ENCODE results near the gene PUSL1.

Gene PUSL1

DNA sequence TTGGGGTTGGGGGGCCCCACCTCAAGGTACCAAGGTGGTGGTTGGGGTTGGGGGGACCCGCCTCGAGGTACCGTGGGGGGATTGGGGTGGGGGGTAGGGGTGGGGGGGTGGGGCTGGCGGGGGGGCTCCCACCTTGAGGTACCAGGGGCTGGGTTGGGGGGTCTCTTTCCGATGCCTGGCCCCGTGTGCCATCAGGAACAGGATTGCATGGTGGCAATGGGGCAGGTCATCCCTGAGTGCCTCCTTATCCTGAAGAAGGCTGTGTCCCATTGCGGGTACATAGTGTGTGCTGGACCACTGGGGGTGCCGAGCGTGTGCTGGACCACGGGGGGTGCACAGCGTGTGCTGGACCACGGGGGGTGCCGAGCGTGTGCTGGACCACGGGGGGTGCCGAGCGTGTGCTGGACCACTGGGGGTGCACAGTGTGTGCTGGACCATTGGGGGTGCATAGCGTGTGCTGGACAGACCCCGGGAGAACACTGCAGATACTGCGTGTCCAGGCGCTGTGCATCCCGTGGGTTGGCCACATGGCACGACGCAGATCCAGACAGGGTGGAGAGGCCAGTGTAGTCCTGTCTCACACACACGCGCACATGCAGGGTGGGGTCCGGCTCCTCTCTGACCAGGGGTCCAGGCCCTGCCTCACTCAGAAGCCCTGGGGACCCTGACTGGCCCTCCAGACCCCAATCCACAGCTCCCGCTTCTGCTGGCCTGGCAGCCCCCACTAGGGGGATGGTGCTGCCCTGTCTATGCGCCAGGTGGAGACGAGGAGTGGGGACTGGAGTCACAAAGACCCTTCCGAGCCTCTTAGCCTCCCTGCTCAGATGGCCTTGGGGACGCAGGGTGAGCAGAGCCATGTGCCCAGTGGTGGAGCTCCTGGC, 23.9 kb upstream of the PUSL1 start:
- CTCF ChIA-PET: interaction anchor here (1.4 to 1.7 kb wide), 2 partner anchors 7 to 21 kb away, joined by 3 to 4 read pairs; no protein-coding TSS in a partner anchor
- WGBS (ENCODE audit: insufficient coverage): 96% methylated on average over 25 of the region's 32 CpGs

DNA sequence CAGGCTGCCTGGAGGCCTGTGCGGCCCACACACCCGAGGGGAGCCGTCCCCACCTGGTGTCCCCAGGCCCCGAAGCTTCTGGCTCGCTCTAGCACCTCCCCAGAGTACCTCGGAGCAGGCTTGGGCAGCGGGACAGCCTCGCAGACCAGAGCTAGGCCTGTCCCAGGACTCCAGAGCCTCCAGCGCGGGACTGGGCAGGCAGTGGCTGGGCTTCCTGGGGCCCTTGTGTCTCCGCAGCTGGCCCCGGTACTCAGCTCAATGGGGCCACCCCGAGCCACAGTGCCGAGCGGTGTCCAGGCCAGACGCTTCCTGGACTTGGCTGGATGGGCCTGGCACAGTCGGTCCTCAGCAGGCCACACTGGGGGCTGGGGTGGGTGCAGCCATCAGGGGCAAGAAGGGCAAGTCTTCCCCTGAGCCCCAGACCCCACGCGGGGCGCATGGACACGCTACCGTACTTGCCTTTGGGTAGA, 23.3 kb upstream of the PUSL1 start:
- no peak for DNase-seq
- ChIA-PET POLR2A (no interaction called here), CTCF (interaction anchor here (1.7 kb wide), 1 partner anchor 20 kb away, joined by 4 read pairs; no protein-coding TSS in a partner anchor)
- Histone ChIP-seq H3K27ac (ENCODE audit: insufficient read depth in 1 of 2, low read depth in 1 of 2, low read length in 2 of 2, poor library complexity in 1 of 2, severe bottlenecking in 2 of 2) (no peak overlapping the region), H3K9me3 (ENCODE audit: control extremely low read depth in 1 of 5, control insufficient read depth in 4 of 5, insufficient read depth in 2 of 5, low read depth in 1 of 5, low read length in 4 of 5) (no peaks in the 10 kb centered on the region), H3K36me3 (ENCODE audit: control insufficient read depth in 4 of 4, insufficient read depth in 4 of 4, low read length in 3 of 4) (no peaks in the 10 kb centered on the region), H3K4me1 (ENCODE audit: control extremely low read depth in 1 of 4, control insufficient read depth in 4 of 4, insufficient read depth in 4 of 4, low read length in 3 of 4) (no peaks in the 10 kb centered on the region), H3K27me3 (replicated peaks in 2 of 5; ENCODE audit: control insufficient read depth in 4 of 5, insufficient read depth in 5 of 5, low read length in 4 of 5) (no peaks in the 10 kb centered on the region), H3K4me3 (ENCODE audit: control insufficient read depth in 1 of 7, extremely low read depth in 1 of 7, insufficient read depth in 4 of 7, low read depth in 2 of 7, low read length in 6 of 7) (no peak overlapping the region)
- WGBS (ENCODE audit: insufficient coverage): 98% methylated on average over 17 of the region's 22 CpGs

More for the DNA sequence above, 23.9 kb upstream of the PUSL1 start:
- Histone ChIP-seq H3K4me3 (ENCODE audit: control insufficient read depth in 1 of 7, extremely low read depth in 1 of 7, insufficient read depth in 4 of 7, low read depth in 2 of 7, low read length in 6 of 7) (no peak overlapping the region), H3K9me3 (ENCODE audit: control extremely low read depth in 1 of 5, control insufficient read depth in 4 of 5, insufficient read depth in 2 of 5, low read depth in 1 of 5, low read length in 4 of 5) (no peaks in the 10 kb centered on the region), H3K36me3 (ENCODE audit: control insufficient read depth in 4 of 4, insufficient read depth in 4 of 4, low read length in 3 of 4) (no peaks in the 10 kb centered on the region), H3K27me3 (replicated peaks in 2 of 5; ENCODE audit: control insufficient read depth in 4 of 5, insufficient read depth in 5 of 5, low read length in 4 of 5) (no peaks in the 10 kb centered on the region), H3K4me1 (ENCODE audit: control extremely low read depth in 1 of 4, control insufficient read depth in 4 of 4, insufficient read depth in 4 of 4, low read length in 3 of 4) (no peaks in the 10 kb centered on the region), H3K27ac (ENCODE audit: insufficient read depth in 1 of 2, low read depth in 1 of 2, low read length in 2 of 2, poor library complexity in 1 of 2, severe bottlenecking in 2 of 2) (no peak overlapping the region)
- POLR2A ChIA-PET: no interaction called here
- no peak for DNase-seq

DNA sequence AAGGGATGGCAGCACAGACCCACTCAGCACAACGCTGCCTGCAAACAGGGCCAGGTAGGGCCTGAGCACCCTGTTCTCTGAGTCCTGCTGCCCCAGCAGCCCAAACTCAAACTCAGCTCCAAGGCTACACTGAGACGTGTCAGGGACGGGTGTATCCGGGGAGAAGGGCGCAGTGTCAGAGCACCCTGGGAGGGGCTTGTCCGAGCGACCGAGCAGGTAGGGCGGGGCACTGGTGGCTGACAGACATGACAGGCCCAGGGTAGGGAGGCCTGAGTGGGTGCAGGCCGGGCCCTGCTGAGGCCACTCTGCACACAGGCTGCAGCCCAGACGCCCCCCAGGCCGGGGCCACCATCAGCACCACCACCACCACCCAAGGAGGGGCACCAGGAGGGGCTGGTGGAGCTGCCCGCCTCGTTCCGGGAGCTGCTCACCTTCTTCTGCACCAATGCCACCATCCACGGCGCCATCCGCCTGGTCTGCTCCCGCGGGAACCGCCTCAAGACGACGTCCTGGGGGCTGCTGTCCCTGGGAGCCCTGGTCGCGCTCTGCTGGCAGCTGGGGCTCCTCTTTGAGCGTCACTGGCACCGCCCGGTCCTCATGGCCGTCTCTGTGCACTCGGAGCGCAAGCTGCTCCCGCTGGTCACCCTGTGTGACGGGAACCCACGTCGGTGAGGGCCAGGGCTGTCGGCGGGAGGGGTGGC, 22.6 kb upstream of the PUSL1 start:
- Histone ChIP-seq H3K4me1 (ENCODE audit: control extremely low read depth in 1 of 4, control insufficient read depth in 4 of 4, insufficient read depth in 4 of 4, low read length in 3 of 4) (no peaks in the 10 kb centered on the region), H3K27ac (ENCODE audit: insufficient read depth in 1 of 2, low read depth in 1 of 2, low read length in 2 of 2, poor library complexity in 1 of 2, severe bottlenecking in 2 of 2) (no peak overlapping the region), H3K36me3 (ENCODE audit: control insufficient read depth in 4 of 4, insufficient read depth in 4 of 4, low read length in 3 of 4) (no peaks in the 10 kb centered on the region), H3K27me3 (replicated peaks in 2 of 5; ENCODE audit: control insufficient read depth in 4 of 5, insufficient read depth in 5 of 5, low read length in 4 of 5) (no peaks in the 10 kb centered on the region), H3K9me3 (ENCODE audit: control extremely low read depth in 1 of 5, control insufficient read depth in 4 of 5, insufficient read depth in 2 of 5, low read depth in 1 of 5, low read length in 4 of 5) (no peaks in the 10 kb centered on the region), H3K4me3 (ENCODE audit: control insufficient read depth in 1 of 7, extremely low read depth in 1 of 7, insufficient read depth in 4 of 7, low read depth in 2 of 7, low read length in 6 of 7) (no peak overlapping the region)
- POLR2A ChIA-PET: no interaction called here
- no peak for DNase-seq
- CTCF ChIA-PET: no interaction called here
- WGBS (ENCODE audit: insufficient coverage): 82% methylated on average over 36 of the region's 37 CpGs

DNA sequence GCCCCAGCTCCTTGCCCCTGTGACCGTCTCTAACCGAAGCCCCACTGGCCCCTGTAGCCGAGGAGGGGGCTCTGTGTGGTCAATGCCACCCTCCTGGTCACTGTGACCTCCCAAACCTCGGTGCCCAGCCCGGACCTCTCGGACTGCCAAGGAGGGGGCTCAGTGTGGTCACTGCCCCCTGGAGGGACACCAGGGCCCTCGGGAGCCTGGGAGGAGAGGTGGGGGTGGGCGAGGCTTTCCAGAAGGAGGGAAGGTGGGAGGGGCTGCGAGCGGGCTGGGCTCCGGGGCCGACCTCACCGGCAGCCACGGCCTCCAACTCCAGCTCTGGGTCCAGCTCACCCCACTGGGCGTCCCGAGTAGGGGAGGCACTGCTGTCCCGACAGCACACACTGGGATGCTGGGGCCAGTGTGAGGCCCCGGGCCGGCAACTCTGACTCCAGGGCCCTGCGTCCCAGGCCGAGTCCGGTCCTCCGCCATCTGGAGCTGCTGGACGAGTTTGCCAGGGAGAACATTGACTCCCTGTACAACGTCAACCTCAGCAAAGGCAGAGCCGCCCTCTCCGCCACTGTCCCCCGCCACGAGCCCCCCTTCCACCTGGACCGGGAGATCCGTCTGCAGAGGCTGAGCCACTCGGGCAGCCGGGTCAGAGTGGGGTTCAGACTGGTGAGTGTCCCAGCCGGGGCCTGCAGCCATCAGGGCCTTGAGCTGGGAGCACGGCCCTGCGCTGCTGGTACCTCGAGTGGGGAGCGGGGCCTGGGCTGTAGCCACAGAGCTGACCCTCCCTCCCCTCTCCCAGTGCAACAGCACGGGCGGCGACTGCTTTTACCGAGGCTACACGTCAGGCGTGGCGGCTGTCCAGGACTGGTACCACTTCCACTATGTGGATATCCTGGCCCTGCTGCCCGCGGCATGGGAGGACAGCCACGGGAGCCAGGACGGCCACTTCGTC, 21.8 kb upstream of the PUSL1 start:
- H3K9me3 ChIP-seq (ENCODE audit: control extremely low read depth in 1 of 5, control insufficient read depth in 4 of 5, insufficient read depth in 2 of 5, low read depth in 1 of 5, low read length in 4 of 5): no peaks in the 10 kb centered on the region
- CTCF ChIA-PET: interaction anchor here (0.7 to 1.5 kb wide), 5 partner anchors 11 to 165 kb away, joined by 3 to 4 read pairs (median 3); no protein-coding TSS in a partner anchor
- POLR2A ChIA-PET: no interaction called here
- H3K36me3 ChIP-seq (ENCODE audit: control insufficient read depth in 4 of 4, insufficient read depth in 4 of 4, low read length in 3 of 4): no peaks in the 10 kb centered on the region
- 85% methylated on average over 35 of the region's 50 CpGs for WGBS (ENCODE audit: insufficient coverage)
- H3K27me3 ChIP-seq (replicated peaks in 2 of 5; ENCODE audit: control insufficient read depth in 4 of 5, insufficient read depth in 5 of 5, low read length in 4 of 5): no peaks in the 10 kb centered on the region
- no peak for DNase-seq
- no peak overlapping the region for H3K27ac ChIP-seq (ENCODE audit: insufficient read depth in 1 of 2, low read depth in 1 of 2, low read length in 2 of 2, poor library complexity in 1 of 2, severe bottlenecking in 2 of 2)
- H3K4me3 ChIP-seq (ENCODE audit: control insufficient read depth in 1 of 7, extremely low read depth in 1 of 7, insufficient read depth in 4 of 7, low read depth in 2 of 7, low read length in 6 of 7): no peak overlapping the region
- H3K4me1 ChIP-seq (ENCODE audit: control extremely low read depth in 1 of 4, control insufficient read depth in 4 of 4, insufficient read depth in 4 of 4, low read length in 3 of 4): no peaks in the 10 kb centered on the region

DNA sequence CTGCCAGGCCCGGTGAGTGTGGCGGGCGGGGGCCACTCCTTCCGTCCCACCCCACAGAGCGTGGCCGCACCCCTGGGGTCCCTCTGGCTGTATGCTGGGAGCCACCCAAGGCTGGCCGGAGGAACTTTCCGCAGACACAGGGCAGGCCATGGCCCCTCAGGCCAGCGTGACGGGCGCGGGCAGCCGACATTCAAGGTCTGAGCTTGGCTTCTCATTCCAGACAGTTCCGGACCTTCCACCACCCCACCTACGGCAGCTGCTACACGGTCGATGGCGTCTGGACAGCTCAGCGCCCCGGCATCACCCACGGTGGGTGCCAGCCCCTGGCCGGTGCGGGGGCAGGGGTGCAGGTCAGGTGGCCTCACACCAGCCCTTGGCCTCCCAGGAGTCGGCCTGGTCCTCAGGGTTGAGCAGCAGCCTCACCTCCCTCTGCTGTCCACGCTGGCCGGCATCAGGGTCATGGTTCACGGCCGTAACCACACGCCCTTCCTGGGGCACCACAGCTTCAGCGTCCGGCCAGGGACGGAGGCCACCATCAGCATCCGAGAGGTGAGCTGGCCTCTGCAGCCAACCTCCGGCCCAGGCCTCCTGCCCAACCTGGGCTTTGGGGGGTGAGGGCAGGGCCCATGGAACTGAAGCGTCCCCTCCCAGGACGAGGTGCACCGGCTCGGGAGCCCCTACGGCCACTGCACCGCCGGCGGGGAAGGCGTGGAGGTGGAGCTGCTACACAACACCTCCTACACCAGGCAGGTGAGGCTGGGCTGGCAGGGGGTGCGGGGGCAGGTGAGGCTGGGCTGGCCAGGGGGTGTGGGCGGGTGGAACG, 20.9 kb upstream of the PUSL1 start:
- no peak for DNase-seq
- Histone ChIP-seq H3K9me3 (ENCODE audit: control extremely low read depth in 1 of 5, control insufficient read depth in 4 of 5, insufficient read depth in 2 of 5, low read depth in 1 of 5, low read length in 4 of 5) (no peaks in the 10 kb centered on the region), H3K36me3 (ENCODE audit: control insufficient read depth in 4 of 4, insufficient read depth in 4 of 4, low read length in 3 of 4) (no peaks in the 10 kb centered on the region), H3K27me3 (replicated peaks in 2 of 5; ENCODE audit: control insufficient read depth in 4 of 5, insufficient read depth in 5 of 5, low read length in 4 of 5) (no peaks in the 10 kb centered on the region), H3K4me1 (ENCODE audit: control extremely low read depth in 1 of 4, control insufficient read depth in 4 of 4, insufficient read depth in 4 of 4, low read length in 3 of 4) (no peaks in the 10 kb centered on the region), H3K4me3 (ENCODE audit: control insufficient read depth in 1 of 7, extremely low read depth in 1 of 7, insufficient read depth in 4 of 7, low read depth in 2 of 7, low read length in 6 of 7) (no peak overlapping the region), H3K27ac (ENCODE audit: insufficient read depth in 1 of 2, low read depth in 1 of 2, low read length in 2 of 2, poor library complexity in 1 of 2, severe bottlenecking in 2 of 2) (no peak overlapping the region)
- POLR2A ChIA-PET: no interaction called here
- WGBS (ENCODE audit: insufficient coverage): 92% methylated on average over 25 of the region's 46 CpGs
- CTCF ChIA-PET: interaction anchor here (0.7 to 1.5 kb wide), 5 partner anchors 12 to 166 kb away, joined by 3 to 4 read pairs (median 3); no protein-coding TSS in a partner anchor

DNA sequence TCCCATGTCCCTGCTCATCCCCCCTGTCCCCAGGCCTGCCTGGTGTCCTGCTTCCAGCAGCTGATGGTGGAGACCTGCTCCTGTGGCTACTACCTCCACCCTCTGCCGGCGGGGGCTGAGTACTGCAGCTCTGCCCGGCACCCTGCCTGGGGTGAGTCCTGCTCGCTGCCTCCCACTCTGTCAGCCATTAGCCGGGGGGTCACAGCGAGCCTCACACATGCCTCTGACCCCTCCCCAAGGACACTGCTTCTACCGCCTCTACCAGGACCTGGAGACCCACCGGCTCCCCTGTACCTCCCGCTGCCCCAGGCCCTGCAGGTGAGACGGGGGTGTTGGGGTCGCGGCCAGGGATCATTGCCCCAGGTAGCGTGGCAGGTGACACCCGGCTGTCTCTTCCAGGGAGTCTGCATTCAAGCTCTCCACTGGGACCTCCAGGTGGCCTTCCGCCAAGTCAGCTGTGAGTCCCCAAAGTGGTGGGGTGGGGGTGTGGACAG, 18.1 kb upstream of the PUSL1 start:
- Histone ChIP-seq H3K27ac (ENCODE audit: insufficient read depth in 1 of 2, low read depth in 1 of 2, low read length in 2 of 2, poor library complexity in 1 of 2, severe bottlenecking in 2 of 2) (no peak overlapping the region), H3K4me1 (ENCODE audit: control extremely low read depth in 1 of 4, control insufficient read depth in 4 of 4, insufficient read depth in 4 of 4, low read length in 3 of 4) (peaks cover 0 to 3% (median 0%) of the 10 kb centered on the region in 4 experiments), H3K4me3 (ENCODE audit: control insufficient read depth in 1 of 7, extremely low read depth in 1 of 7, insufficient read depth in 4 of 7, low read depth in 2 of 7, low read length in 6 of 7) (no peak overlapping the region), H3K27me3 (replicated peaks in 2 of 5; ENCODE audit: control insufficient read depth in 4 of 5, insufficient read depth in 5 of 5, low read length in 4 of 5) (no peaks in the 10 kb centered on the region), H3K9me3 (ENCODE audit: control extremely low read depth in 1 of 5, control insufficient read depth in 4 of 5, insufficient read depth in 2 of 5, low read depth in 1 of 5, low read length in 4 of 5) (no peaks in the 10 kb centered on the region), H3K36me3 (ENCODE audit: control insufficient read depth in 4 of 4, insufficient read depth in 4 of 4, low read length in 3 of 4) (peaks cover 0 to 13% (median 0%) of the 10 kb centered on the region in 4 experiments)
- DNase-seq: peak in 2 of 3 donors; percentile 60 to 69
- CTCF ChIA-PET: interaction anchor here (0.9 to 2.9 kb wide), 9 partner anchors 11 to 209 kb away, joined by 3 to 16 read pairs (median 4); partner anchors contain the start of gene UBE2J2
- WGBS (ENCODE audit: insufficient coverage): 71% methylated on average over 10 of the region's 15 CpGs
- POLR2A ChIA-PET: no interaction called here

Data from common myeloid progenitor, CD34-positive (primary cell).